Mucosa of stomach (tissue), 1 donor: Measurements from ENCODE around the gene DDIAS.
"Not testable (repeated sequence)": the region's sequence is repeated elsewhere in the genome, so short reads cannot be mapped to it uniquely, and the experiment has no call there.

Experiments used
- H3K27me3 ChIP-seq: one replicate; pipeline ENCODE4 v1.7.0; 2013; ENCODE audit warnings: mild to moderate bottlenecking, low read length; ENCODE audit not compliant: control insufficient read depth, insufficient read depth
- H3K36me3 ChIP-seq: one replicate; pipeline ENCODE4 v1.7.0; 2013; ENCODE audit warnings: low read length; ENCODE audit not compliant: control insufficient read depth, insufficient read depth
- H3K4me1 ChIP-seq: one replicate; pipeline ENCODE4 v1.7.0; 2013; ENCODE audit warnings: mild to moderate bottlenecking, low read length; ENCODE audit not compliant: control insufficient read depth, insufficient read depth
- H3K4me3 ChIP-seq: one replicate; pipeline ENCODE4 v1.7.0; 2013; ENCODE audit warnings: low read length
- H3K9ac ChIP-seq: one replicate; pipeline ENCODE4 v1.7.0; 2013; ENCODE audit warnings: mild to moderate bottlenecking, low read length, moderate library complexity
- H3K9me3 ChIP-seq: one replicate; pipeline ENCODE4 v1.7.0; 2013; ENCODE audit warnings: mild to moderate bottlenecking, low read length, moderate library complexity; ENCODE audit not compliant: control insufficient read depth
- donor health status: Pancreatic carcinoma.

DDIAS gene

GRCh38 chr11:82907371-82907770 lies 5.8 kb downstream of the DDIAS start:
- Histone ChIP-seq H3K36me3 (no peaks in the 10 kb centered on the region), H3K9me3 (no peaks in the 10 kb centered on the region), H3K4me1 (peaks cover 1% of the 10 kb centered on the region), H3K27me3 (no peaks in the 10 kb centered on the region), H3K9ac (no peak overlapping the region), H3K4me3 (no peak overlapping the region)

- Histone ChIP-seq H3K9me3 (no peaks in the 10 kb centered on the region), H3K4me1 (no peaks in the 10 kb centered on the region), H3K4me3 (no peak overlapping the region), H3K36me3 (no peaks in the 10 kb centered on the region), H3K27me3 (no peaks in the 10 kb centered on the region), H3K9ac (no peak overlapping the region)
Observed at GRCh38 chr11:82908311-82908710, 6.8 kb downstream of the DDIAS start.

- Histone ChIP-seq H3K9me3 (no peaks in the 10 kb centered on the region), H3K4me3 (no peak overlapping the region), H3K27me3 (no peaks in the 10 kb centered on the region), H3K36me3 (no peaks in the 10 kb centered on the region), H3K4me1 (no peaks in the 10 kb centered on the region), H3K9ac (no peak overlapping the region)
Observed at GRCh38 chr11:82909015-82909640, 7.6 kb downstream of the DDIAS start.

GRCh38 chr11:82919786-82920185 lies 18.2 kb downstream of the DDIAS start:
- not testable (repeated sequence) for H3K4me3 ChIP-seq

GRCh38 chr11:82920227-82920626 lies 18.7 kb downstream of the DDIAS start:
- not testable (repeated sequence) for H3K27me3 ChIP-seq, H3K9me3 ChIP-seq, H3K4me1 ChIP-seq, H3K4me3 ChIP-seq, H3K9ac ChIP-seq, H3K36me3 ChIP-seq

More at GRCh38 chr11:82919786-82920185, 18.2 kb downstream of the DDIAS start:
- not testable (repeated sequence) for H3K27me3 ChIP-seq, H3K9me3 ChIP-seq, H3K4me1 ChIP-seq, H3K9ac ChIP-seq, H3K36me3 ChIP-seq

GRCh38 chr11:82922396-82923173 lies 21.0 kb downstream of the DDIAS start:
- H3K4me3 ChIP-seq, H3K27me3 ChIP-seq, H3K4me1 ChIP-seq, H3K36me3 ChIP-seq, H3K9me3 ChIP-seq, H3K9ac ChIP-seq: not testable (repeated sequence)

- no peaks in the 10 kb centered on the region for H3K36me3 ChIP-seq
- no peak overlapping the region for H3K9ac ChIP-seq
- H3K9me3 ChIP-seq = no peaks in the 10 kb centered on the region
- no peaks in the 10 kb centered on the region for H3K4me1 ChIP-seq
- H3K27me3 ChIP-seq = no peaks in the 10 kb centered on the region
- H3K4me3 ChIP-seq = no peak overlapping the region
Observed at GRCh38 chr11:82924522-82925224, 23.1 kb downstream of the DDIAS start.

- Histone ChIP-seq H3K4me1 (no peaks in the 10 kb centered on the region), H3K27me3 (no peaks in the 10 kb centered on the region), H3K4me3 (no peak overlapping the region), H3K9ac (no peak overlapping the region), H3K9me3 (no peaks in the 10 kb centered on the region), H3K36me3 (no peaks in the 10 kb centered on the region)
Observed at GRCh38 chr11:82927264-82927880, 25.8 kb downstream of the DDIAS start.

- Histone ChIP-seq H3K27me3 (no peaks in the 10 kb centered on the region), H3K9me3 (no peaks in the 10 kb centered on the region), H3K4me3 (no peak overlapping the region), H3K9ac (no peak overlapping the region), H3K4me1 (no peaks in the 10 kb centered on the region), H3K36me3 (no peaks in the 10 kb centered on the region)
Observed at GRCh38 chr11:82929121-82929520, 27.6 kb downstream of the DDIAS start.

- Histone ChIP-seq H3K36me3 (no peaks in the 10 kb centered on the region), H3K9ac (no peak overlapping the region), H3K4me3 (no peak overlapping the region), H3K4me1 (no peaks in the 10 kb centered on the region), H3K27me3 (no peaks in the 10 kb centered on the region), H3K9me3 (no peaks in the 10 kb centered on the region)
Observed at GRCh38 chr11:82930229-82930628, 28.7 kb downstream of the DDIAS start.

GRCh38 chr11:82930734-82931133 lies 29.2 kb downstream of the DDIAS start:
- H3K9ac ChIP-seq = no peak overlapping the region
- H3K4me1 ChIP-seq = no peaks in the 10 kb centered on the region
- no peaks in the 10 kb centered on the region for H3K36me3 ChIP-seq
- no peak overlapping the region for H3K4me3 ChIP-seq
- H3K9me3 ChIP-seq = no peaks in the 10 kb centered on the region
- H3K27me3 ChIP-seq = no peaks in the 10 kb centered on the region

GRCh38 chr11:82932564-82932963 lies 31.0 kb downstream of the DDIAS start:
- Histone ChIP-seq H3K9me3 (no peaks in the 10 kb centered on the region), H3K9ac (no peak overlapping the region), H3K4me1 (no peaks in the 10 kb centered on the region), H3K27me3 (no peaks in the 10 kb centered on the region), H3K4me3 (no peak overlapping the region), H3K36me3 (no peaks in the 10 kb centered on the region)
